OCI-LY1 (cell line): ENCODE data around the gene AKR1C3.

Experiments
- H2AFZ ChIP-seq: fragments of 200-600 bp; sonication (generic), shearing (Covaris generic); 2 replicates; pipeline ENCODE4 v1.6.0; 2014; ENCODE audit warnings: antibody characterized with exemption, mild to moderate bottlenecking, low read length
- H3F3A ChIP-seq: fragments of 200-600 bp; sonication (generic), shearing (Covaris generic); 2 replicates; pipeline ENCODE4 v1.6.0; 2014; ENCODE audit warnings: mild to moderate bottlenecking, antibody characterized with exemption, low read length, moderate library complexity; ENCODE audit not compliant: insufficient read depth
- H3K27ac ChIP-seq: fragments of 200-600 bp; sonication (generic); 2 replicates; pipeline ENCODE4 v1.5.1; 2014; ENCODE audit warnings: low read length, mixed run types, mild to moderate bottlenecking, low read depth; ENCODE audit not compliant: poor library complexity, severe bottlenecking
- H3K27me3 ChIP-seq: fragments of 200-600 bp; sonication (generic); 2 replicates; pipeline ENCODE4 v1.6.0; 2014; ENCODE audit warnings: antibody characterized with exemption, mild to moderate bottlenecking, low read length, moderate library complexity; ENCODE audit not compliant: insufficient read depth
- H3K36me3 ChIP-seq: fragments of 200-600 bp; sonication (generic); 2 replicates; pipeline ENCODE4 v1.6.1; 2014; ENCODE audit warnings: mild to moderate bottlenecking, antibody characterized with exemption, low read length, moderate library complexity, mixed read lengths; ENCODE audit not compliant: insufficient read depth
- H3K4me1 ChIP-seq: fragments of 200-600 bp; sonication (generic); 2 replicates; pipeline ENCODE4 v1.5.1; 2014; ENCODE audit warnings: mild to moderate bottlenecking, low read length, moderate library complexity; ENCODE audit not compliant: insufficient read depth, severe bottlenecking
- H3K4me2 ChIP-seq: fragments of 200-600 bp; sonication (generic), shearing (Covaris generic); 2 replicates; pipeline ENCODE4 v1.6.1; 2014; ENCODE audit warnings: low read length
- H3K4me3 ChIP-seq: fragments of 200-600 bp; sonication (generic); 2 replicates; pipeline ENCODE4 v1.5.1; 2014; ENCODE audit warnings: low read length, low read depth, mild to moderate bottlenecking, mixed read lengths; ENCODE audit not compliant: poor library complexity, severe bottlenecking
- H3K79me2 ChIP-seq: fragments of 200-600 bp; shearing (Covaris generic); 2 replicates; pipeline ENCODE4 v1.6.1; 2016; ENCODE audit warnings: mixed run types, low read length, mixed read lengths; ENCODE audit not compliant: insufficient read depth
- H3K9ac ChIP-seq: fragments of 200-600 bp; sonication (generic), shearing (Covaris generic); 2 replicates; pipeline ENCODE4 v1.6.1; 2014; ENCODE audit warnings: mild to moderate bottlenecking, low read length, mixed read lengths
- H3K9me2 ChIP-seq: fragments of 200-600 bp; sonication (generic), shearing (Covaris generic); 2 replicates; pipeline ENCODE4 v1.6.1; 2014; ENCODE audit warnings: low read depth, mild to moderate bottlenecking, low read length, mixed read lengths
- H3K9me3 ChIP-seq: fragments of 200-600 bp; shearing (Covaris generic); 2 replicates; pipeline ENCODE4 v1.6.1; 2014; ENCODE audit warnings: low read length, mixed read lengths
- H4K20me1 ChIP-seq: fragments of 200-600 bp; sonication (generic), shearing (Covaris generic); 2 replicates; pipeline ENCODE4 v1.6.0; 2016; ENCODE audit warnings: mild to moderate bottlenecking, low read length; ENCODE audit not compliant: insufficient read depth
- CTCF ChIP-seq: fragments of 200-600 bp; sonication (generic), shearing (Covaris generic); IDR thresholded peaks from 2 replicates; pipeline ENCODE4 v1.5.1; 2017; ENCODE audit warnings: mild to moderate bottlenecking, antibody characterized with exemption, low read length, moderate library complexity, mixed read lengths
- EZH2 ChIP-seq: fragments of 200-600 bp; sonication (generic), shearing (Covaris generic); IDR thresholded peaks from 2 replicates; pipeline ENCODE4 v1.8.0; 2017; ENCODE audit warnings: borderline replicate concordance, mixed run types, mild to moderate bottlenecking, antibody characterized with exemption, low read length, moderate library complexity, mixed read lengths

Gene AKR1C3

GRCh38 chr10:5078547-5079180 lies 15.6 kb upstream of the AKR1C3 start:
- H3K9me3 ChIP-seq: no peaks in the 10 kb centered on the region
- no peaks in the 10 kb centered on the region for H4K20me1 ChIP-seq
- H3K27me3 ChIP-seq: no peaks in the 10 kb centered on the region
- H3K27ac ChIP-seq: no peak overlapping the region
- no peaks in the 10 kb centered on the region for H3K36me3 ChIP-seq
- H3K9ac ChIP-seq: no peak overlapping the region
- H2AFZ ChIP-seq: no peak overlapping the region
- TF ChIP-seq EZH2 (no peak), CTCF (no peak)
- H3K4me2 ChIP-seq: no peak overlapping the region
- H3F3A ChIP-seq: no peaks in the 10 kb centered on the region
- no peaks in the 10 kb centered on the region for H3K79me2 ChIP-seq
- H3K9me2 ChIP-seq: no peaks in the 10 kb centered on the region
- H3K4me3 ChIP-seq: no peak overlapping the region
- no peaks in the 10 kb centered on the region for H3K4me1 ChIP-seq

DNA sequence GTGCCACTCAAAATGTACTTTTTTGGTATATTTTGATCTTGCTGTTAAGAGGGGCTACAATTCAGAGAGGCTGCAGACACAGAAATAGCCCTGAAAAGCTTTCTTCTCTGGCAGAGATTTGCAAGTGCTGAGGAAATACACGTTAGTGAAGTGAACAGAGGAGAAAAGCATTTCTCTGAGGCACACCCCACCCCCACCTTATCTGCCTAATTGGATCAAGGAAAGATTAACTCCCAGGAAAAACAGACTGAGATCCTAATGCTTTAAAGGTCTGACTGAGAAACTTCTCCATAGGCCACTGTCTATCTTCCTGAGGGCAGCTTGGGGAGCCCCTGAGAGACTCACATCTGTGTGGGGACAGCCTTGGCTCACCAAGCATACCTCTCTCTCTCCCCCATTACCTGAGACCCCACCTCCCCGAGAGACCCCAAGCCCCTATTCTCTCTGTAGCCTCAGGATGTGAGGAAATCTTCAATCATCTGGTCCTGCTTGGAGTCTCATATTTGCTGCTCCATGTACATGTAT lies 14.8 kb upstream of the AKR1C3 start:
- Histone ChIP-seq H3K4me2 (no peak overlapping the region), H3K79me2 (no peaks in the 10 kb centered on the region)
- no peak for TF ChIP-seq EZH2
- TF ChIP-seq CTCF: no peak

GRCh38 chr10:5079836-5080235 lies 14.4 kb upstream of the AKR1C3 start:
- Histone ChIP-seq H3K36me3 (no peaks in the 10 kb centered on the region), H3K9me2 (no peaks in the 10 kb centered on the region), H4K20me1 (no peaks in the 10 kb centered on the region), H3K27ac (no peak overlapping the region), H2AFZ (no peak overlapping the region), H3K27me3 (no peaks in the 10 kb centered on the region), H3K9ac (no peak overlapping the region), H3K4me2 (no peak overlapping the region), H3F3A (no peaks in the 10 kb centered on the region), H3K4me3 (no peak overlapping the region), H3K4me1 (no peaks in the 10 kb centered on the region), H3K9me3 (no peaks in the 10 kb centered on the region), H3K79me2 (no peaks in the 10 kb centered on the region)
- no peak for TF ChIP-seq EZH2
- TF ChIP-seq CTCF: no peak

More for the DNA sequence above, 14.8 kb upstream of the AKR1C3 start:
- Histone ChIP-seq H3K9ac (no peak overlapping the region), H2AFZ (no peak overlapping the region), H4K20me1 (no peaks in the 10 kb centered on the region), H3K9me3 (no peaks in the 10 kb centered on the region), H3K4me1 (no peaks in the 10 kb centered on the region), H3K27ac (no peak overlapping the region), H3K4me3 (no peak overlapping the region), H3F3A (no peaks in the 10 kb centered on the region), H3K36me3 (no peaks in the 10 kb centered on the region), H3K27me3 (no peaks in the 10 kb centered on the region), H3K9me2 (no peaks in the 10 kb centered on the region)
